ENCODE data around the gene BRSK2.
"Not testable (repeated sequence)": the region's sequence is repeated elsewhere in the genome, so short reads cannot be mapped to it uniquely, and the experiment has no call there.

The BRSK2 gene

DNA sequence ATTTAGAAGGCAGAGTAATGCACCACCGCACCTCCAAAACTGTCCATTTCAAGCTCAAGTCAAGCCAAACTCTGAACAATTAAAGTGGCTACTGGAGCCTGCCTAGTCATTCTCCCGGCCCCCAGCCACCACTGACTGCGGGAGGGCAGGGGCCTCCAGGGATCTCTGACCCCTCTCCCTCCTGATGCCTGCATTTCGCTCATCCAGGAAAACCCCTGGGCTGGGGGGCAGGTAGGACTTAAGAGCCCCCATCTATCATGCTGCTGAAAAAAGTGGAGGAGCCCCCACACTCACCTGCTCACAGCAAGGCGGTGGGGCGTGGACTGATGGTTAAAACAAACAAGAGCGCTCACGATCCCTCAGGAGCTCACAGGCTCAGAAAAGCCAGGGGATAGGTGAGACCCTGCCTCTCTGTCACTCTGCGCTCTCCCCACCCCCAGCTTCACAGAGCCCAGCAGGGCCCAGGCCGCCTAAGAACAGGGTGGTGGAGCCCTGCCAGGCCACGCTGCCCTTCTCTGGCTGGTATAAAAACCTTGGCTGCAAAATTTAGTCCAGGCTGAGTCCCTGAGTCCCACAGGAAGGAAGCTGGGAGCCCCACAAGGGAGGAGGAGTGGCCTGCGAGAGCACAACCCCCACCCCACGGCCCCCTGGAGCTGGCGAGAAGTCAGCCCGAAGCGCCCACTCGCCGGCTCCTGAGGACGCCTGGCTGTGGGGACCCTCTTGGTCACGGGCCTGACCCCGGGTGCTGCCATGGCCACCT is 117.8 kb downstream of the BRSK2 start:
- TF ChIP-seq, protein P1, sequence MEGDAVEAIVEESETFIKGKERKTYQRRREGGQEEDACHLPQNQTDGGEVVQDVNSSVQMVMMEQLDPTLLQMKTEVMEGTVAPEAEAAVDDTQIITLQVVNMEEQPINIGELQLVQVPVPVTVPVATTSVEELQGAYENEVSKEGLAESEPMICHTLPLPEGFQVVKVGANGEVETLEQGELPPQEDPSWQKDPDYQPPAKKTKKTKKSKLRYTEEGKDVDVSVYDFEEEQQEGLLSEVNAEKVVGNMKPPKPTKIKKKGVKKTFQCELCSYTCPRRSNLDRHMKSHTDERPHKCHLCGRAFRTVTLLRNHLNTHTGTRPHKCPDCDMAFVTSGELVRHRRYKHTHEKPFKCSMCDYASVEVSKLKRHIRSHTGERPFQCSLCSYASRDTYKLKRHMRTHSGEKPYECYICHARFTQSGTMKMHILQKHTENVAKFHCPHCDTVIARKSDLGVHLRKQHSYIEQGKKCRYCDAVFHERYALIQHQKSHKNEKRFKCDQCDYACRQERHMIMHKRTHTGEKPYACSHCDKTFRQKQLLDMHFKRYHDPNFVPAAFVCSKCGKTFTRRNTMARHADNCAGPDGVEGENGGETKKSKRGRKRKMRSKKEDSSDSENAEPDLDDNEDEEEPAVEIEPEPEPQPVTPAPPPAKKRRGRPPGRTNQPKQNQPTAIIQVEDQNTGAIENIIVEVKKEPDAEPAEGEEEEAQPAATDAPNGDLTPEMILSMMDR (IDR thresholded peaks at IDR 0.05; ENCODE audit: insufficient read depth, low read length, poor library complexity, severe bottlenecking): no peak
- H3K27me3 ChIP-seq (replicated peaks; ENCODE audit: control insufficient read depth, insufficient read depth, low read length): no peaks in the 10 kb centered on the region
- no peak overlapping the region for H3K4me3 ChIP-seq (replicated peaks; ENCODE audit: low read depth, low read length)
- no peaks in the 10 kb centered on the region for H3K36me3 ChIP-seq (ENCODE audit: control insufficient read depth, insufficient read depth, low read length)
- no peak for DNase-seq (ENCODE audit: extremely low read depth, insufficient read length)

DNA sequence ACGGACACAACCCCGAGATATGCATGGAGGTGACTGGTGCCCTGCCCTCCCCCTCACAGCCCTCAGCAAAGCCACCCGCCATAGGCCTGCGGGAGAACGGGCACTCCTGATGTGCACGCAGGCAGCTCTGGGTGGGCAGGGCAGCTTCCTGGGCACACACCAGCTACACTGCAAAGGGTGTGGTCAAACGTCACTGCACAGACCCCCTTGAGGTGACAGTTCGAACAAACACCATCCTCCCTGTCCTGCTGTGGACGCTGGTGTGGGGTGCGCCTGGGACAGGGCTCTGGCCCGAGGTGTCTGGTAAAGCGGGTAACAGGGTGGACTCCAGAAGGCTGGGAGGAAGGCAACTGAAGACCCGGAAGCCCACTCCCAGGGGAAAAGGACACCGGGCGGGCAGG is 118.8 kb downstream of the BRSK2 start:
- no peaks in the 10 kb centered on the region for H3K36me3 ChIP-seq (ENCODE audit: control insufficient read depth, insufficient read depth, low read length)
- H3K27me3 ChIP-seq (replicated peaks; ENCODE audit: control insufficient read depth, insufficient read depth, low read length): no peaks in the 10 kb centered on the region
- no peak for DNase-seq (ENCODE audit: extremely low read depth, insufficient read length)
- no peak overlapping the region for H3K4me3 ChIP-seq (replicated peaks; ENCODE audit: low read depth, low read length)
- TF ChIP-seq, protein P1 (IDR thresholded peaks at IDR 0.05; ENCODE audit: insufficient read depth, low read length, poor library complexity, severe bottlenecking): no peak

DNA sequence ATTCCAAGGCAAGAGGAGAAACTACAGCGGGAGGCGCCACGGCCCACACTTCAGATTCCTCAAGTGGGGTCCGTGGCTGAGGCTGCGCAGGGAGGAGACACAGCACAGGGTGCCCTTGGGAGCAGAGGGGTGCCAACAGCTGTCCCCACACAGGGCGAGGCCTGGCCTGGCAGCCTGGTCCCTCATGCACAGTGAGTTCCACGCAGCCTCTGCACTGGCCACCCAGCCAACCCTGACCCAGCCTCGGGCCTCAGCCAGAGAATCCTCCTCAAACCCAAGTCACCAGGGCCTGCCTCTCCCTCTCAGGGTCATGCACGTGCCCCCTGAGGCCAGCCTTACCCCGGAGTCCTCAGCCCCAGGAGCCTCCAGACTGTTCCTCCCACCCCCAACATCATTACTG is 119.3 kb downstream of the BRSK2 start:
- no peaks in the 10 kb centered on the region for H3K36me3 ChIP-seq (ENCODE audit: control insufficient read depth, insufficient read depth, low read length)
- TF ChIP-seq, protein P1 (IDR thresholded peaks at IDR 0.05; ENCODE audit: insufficient read depth, low read length, poor library complexity, severe bottlenecking): no peak
- no peak overlapping the region for H3K4me3 ChIP-seq (replicated peaks; ENCODE audit: low read depth, low read length)
- H3K27me3 ChIP-seq (replicated peaks; ENCODE audit: control insufficient read depth, insufficient read depth, low read length): no peaks in the 10 kb centered on the region
- DNase-seq (ENCODE audit: extremely low read depth, insufficient read length): no peak

DNA sequence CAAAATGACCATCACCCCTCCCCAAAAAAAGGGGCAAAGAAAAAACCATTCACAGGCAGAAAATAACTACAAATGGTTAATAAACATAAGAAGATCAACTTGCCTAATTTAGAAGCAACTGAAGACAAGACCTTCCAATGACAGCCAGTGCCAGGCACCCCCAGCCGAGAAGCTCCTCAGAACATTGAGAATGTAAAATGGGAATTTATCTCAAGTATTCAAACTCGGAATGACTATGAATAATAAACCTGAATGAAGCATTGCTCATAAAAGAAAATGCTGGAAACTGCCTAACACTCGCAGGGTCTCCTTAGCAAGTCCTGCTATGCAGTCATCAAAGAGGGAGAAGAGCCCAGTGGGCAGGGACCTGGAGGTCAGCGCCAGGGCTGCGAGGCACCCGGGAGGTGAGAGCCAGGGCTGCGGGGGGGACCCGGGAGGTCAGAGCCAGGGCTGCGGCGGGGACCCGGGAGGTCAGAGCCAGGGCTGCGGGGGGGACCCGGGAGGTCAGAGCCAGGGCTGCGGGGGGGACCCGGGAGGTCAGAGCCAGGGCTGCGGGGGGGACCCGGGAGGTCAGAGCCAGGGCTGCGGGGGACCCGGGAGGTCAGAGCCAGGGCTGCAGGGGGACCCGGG is 120.0 kb downstream of the BRSK2 start:
- TF ChIP-seq, protein P1 (IDR thresholded peaks at IDR 0.05; ENCODE audit: insufficient read depth, low read length, poor library complexity, severe bottlenecking): no peak
- Histone ChIP-seq H3K4me3 (replicated peaks; ENCODE audit: low read depth, low read length) (no peak overlapping the region), H3K27me3 (replicated peaks; ENCODE audit: control insufficient read depth, insufficient read depth, low read length) (no peaks in the 10 kb centered on the region), H3K36me3 (ENCODE audit: control insufficient read depth, insufficient read depth, low read length) (no peaks in the 10 kb centered on the region)
- DNase-seq (ENCODE audit: extremely low read depth, insufficient read length): no peak

DNA sequence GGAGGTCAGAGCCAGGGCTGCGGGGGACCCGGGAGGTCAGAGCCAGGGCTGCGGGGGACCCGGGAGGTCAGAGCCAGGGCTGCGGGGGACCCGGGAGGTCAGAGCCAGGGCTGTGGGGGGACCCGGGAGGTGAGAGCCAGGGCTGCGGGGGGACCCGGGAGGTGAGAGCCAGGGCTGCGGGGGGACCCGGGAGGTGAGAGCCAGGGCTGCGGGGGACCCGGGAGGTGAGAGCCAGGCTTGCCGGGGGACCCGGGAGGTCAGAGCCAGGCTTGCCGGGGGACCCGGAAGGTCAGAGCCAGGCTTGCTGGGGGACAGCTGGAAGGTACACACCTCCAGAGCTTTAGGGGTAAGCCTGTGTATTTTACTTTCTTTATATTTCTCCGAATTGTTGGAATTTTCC is 120.6 kb downstream of the BRSK2 start:
- DNase-seq (ENCODE audit: extremely low read depth, insufficient read length); H3K36me3 ChIP-seq (ENCODE audit: control insufficient read depth, insufficient read depth, low read length): not testable (repeated sequence)

DNA sequence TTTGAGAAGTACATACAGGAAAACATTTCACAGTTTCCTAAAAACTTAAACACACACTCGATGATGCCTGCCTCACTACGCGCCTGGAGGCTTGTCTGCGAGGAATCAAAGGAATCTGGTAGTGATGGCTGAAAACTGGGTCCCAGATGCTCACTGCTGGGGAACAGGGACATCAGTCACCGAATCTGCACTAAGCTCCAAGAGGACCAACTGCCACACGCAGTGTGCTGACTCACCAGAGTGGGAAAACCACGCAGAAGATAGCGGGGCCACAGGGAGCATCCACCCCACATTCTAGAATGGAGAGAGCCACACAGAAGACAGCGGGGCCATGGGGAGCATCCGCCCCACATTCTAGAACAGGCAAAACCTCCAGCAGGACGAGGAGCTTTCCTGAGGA is 121.2 kb downstream of the BRSK2 start:
- TF ChIP-seq, protein P1 (IDR thresholded peaks at IDR 0.05; ENCODE audit: insufficient read depth, low read length, poor library complexity, severe bottlenecking): no peak
- no peak for DNase-seq (ENCODE audit: extremely low read depth, insufficient read length)
- no peaks in the 10 kb centered on the region for H3K27me3 ChIP-seq (replicated peaks; ENCODE audit: control insufficient read depth, insufficient read depth, low read length)
- no peak overlapping the region for H3K4me3 ChIP-seq (replicated peaks; ENCODE audit: low read depth, low read length)
- no peaks in the 10 kb centered on the region for H3K36me3 ChIP-seq (ENCODE audit: control insufficient read depth, insufficient read depth, low read length)

More for the DNA sequence above, 120.6 kb downstream of the BRSK2 start:
- not testable (repeated sequence) for H3K4me3 ChIP-seq (replicated peaks; ENCODE audit: low read depth, low read length); H3K27me3 ChIP-seq (replicated peaks; ENCODE audit: control insufficient read depth, insufficient read depth, low read length)

Measured in GM06990 (cell line).